Calu3 (cell line): Measurements from ENCODE around the gene MFAP4. TPM values are rescaled to one million over a fixed set of nuclear protein-coding genes. Genes with fewer than 3 reads are reported as not detected.

ENCODE experiments used
- BruUV-seq: library from RNA; stranded (reverse); fragments of 400-500 nt; replicated peaks from 2 replicates; lab custom pipeline; 2021; lab: Mats Ljungman, UMichigan
- CTCF ChIA-PET: fragments of 300-600 bp; sonication (Branson Sonifier 250); formaldehyde crosslinking; loops from one replicate; lab custom pipeline; 2022; ENCODE audit warnings: antibody characterized with exemption; lab: Charles Lee
- DNase-seq: peaks from one replicate; pipeline ENCODE4 v3.0.0; 2022
- H3K27ac Mint-ChIP-seq: one replicate; pipeline ENCODE4 v1.8.0; 2022; ENCODE audit warnings: mixed read lengths; ENCODE audit not compliant: unreplicated experiment
- H3K27me3 Mint-ChIP-seq: one replicate; pipeline ENCODE4 v1.8.0; 2022; ENCODE audit warnings: mixed read lengths; ENCODE audit not compliant: unreplicated experiment
- H3K36me3 Mint-ChIP-seq: one replicate; pipeline ENCODE4 v1.8.0; 2022; ENCODE audit warnings: mild to moderate bottlenecking, moderate library complexity, mixed read lengths; ENCODE audit not compliant: insufficient read depth, unreplicated experiment
- H3K4me1 Mint-ChIP-seq: one replicate; pipeline ENCODE4 v1.8.0; 2022; ENCODE audit warnings: mild to moderate bottlenecking, low read depth, mixed read lengths; ENCODE audit not compliant: unreplicated experiment
- H3K4me3 Mint-ChIP-seq: one replicate; pipeline ENCODE4 v1.8.0; 2022; ENCODE audit warnings: mild to moderate bottlenecking, low read depth, moderate library complexity, mixed read lengths; ENCODE audit not compliant: unreplicated experiment
- H3K9me3 Mint-ChIP-seq: one replicate; pipeline ENCODE4 v1.8.0; 2022; ENCODE audit warnings: low read depth, mixed read lengths; ENCODE audit not compliant: unreplicated experiment
- intact Hi-C: fragments of 100-400 bp; cut with micrococcal nuclease; formaldehyde crosslinking; loops from one replicate; pipeline ENCODE4 v1.10.0; 2022; ENCODE audit not compliant: unreplicated experiment
- total RNA-seq: library from RNA; stranded (reverse); gene quantifications from 2 replicates; pipeline ENCODE4 v1.2.3, GENCODE V29; 2022
- TF ChIP-seq, protein P1 (sequence below): fragments of 200-600 bp; IDR thresholded peaks from one replicate; pipeline ENCODE4 v1.8.0; 2022; ENCODE audit warnings: antibody characterized with exemption; ENCODE audit not compliant: unreplicated experiment

MFAP4 gene
- total RNA-seq, 1 experiment from 2014 or later: not detected

DNA sequence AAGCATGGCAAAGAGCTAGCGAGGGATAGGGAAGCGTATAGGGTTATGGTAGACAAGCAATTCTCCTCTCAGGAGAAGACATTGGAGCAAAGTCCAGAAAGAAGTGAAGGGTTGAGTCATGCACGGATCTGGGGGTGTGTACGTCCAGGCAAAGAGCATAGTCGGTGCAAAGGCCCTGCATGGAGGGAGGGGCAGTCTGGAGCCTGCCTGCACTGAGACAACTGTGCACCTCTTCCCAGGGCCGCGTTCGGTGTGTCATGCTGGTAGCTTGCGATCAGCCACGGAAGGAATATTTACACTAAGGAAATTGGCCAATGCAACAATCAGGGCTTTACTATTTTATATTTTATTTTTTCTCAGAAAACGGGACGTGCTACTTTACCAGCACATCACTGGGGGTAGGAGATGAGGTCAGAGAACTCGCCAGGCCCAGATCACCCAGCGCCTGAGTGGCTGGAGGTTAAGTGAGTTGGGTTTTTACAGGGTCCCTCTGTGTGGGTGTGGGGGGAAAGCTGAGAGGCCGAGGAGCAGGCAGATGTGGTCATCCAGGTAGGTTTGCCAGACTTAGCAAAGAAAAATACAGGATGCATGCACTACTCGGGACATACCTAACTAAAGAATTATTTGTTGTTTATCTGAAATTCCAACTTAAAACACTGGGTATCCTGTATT, 17.7 kb downstream of the MFAP4 start:
- Mint-ChIP-seq H3K36me3 (peaks cover 8% of the 10 kb centered on the region), H3K27me3 (no peaks in the 10 kb centered on the region), H3K4me3 (no peak overlapping the region), H3K9me3 (no peaks in the 10 kb centered on the region), H3K4me1 (peaks cover 6% of the 10 kb centered on the region), H3K27ac (no peak overlapping the region)
- CTCF ChIA-PET: no interaction called here
- no peak for DNase-seq
- TF ChIP-seq, protein P1, sequence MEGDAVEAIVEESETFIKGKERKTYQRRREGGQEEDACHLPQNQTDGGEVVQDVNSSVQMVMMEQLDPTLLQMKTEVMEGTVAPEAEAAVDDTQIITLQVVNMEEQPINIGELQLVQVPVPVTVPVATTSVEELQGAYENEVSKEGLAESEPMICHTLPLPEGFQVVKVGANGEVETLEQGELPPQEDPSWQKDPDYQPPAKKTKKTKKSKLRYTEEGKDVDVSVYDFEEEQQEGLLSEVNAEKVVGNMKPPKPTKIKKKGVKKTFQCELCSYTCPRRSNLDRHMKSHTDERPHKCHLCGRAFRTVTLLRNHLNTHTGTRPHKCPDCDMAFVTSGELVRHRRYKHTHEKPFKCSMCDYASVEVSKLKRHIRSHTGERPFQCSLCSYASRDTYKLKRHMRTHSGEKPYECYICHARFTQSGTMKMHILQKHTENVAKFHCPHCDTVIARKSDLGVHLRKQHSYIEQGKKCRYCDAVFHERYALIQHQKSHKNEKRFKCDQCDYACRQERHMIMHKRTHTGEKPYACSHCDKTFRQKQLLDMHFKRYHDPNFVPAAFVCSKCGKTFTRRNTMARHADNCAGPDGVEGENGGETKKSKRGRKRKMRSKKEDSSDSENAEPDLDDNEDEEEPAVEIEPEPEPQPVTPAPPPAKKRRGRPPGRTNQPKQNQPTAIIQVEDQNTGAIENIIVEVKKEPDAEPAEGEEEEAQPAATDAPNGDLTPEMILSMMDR: no peak
- intact Hi-C loops: loop anchor here (10.0 kb wide), 1 partner anchor 396 kb away; no protein-coding TSS in a partner anchor
- BruUV-seq: no TSS peak

DNA sequence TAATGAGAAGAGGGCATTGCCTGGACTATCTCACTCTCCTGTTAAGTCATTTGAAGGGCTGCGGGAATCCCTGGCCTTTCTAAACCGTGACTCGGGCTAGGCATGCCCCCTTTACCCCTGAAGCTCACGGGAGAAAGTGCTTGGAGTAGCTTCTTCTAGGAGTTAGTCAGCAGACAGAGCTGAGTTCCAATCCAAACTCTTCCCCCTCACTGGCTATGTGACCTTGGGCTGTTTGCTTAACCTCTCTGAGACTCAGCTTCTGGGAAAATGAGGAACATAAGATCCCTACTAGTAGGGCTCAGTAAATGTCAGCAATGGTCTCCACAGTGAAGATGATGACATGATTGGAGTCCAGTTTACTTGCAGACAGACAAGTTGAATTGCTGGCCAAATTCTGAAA, 18.8 kb downstream of the MFAP4 start:
- Mint-ChIP-seq H3K9me3 (no peaks in the 10 kb centered on the region), H3K4me1 (peaks cover 6% of the 10 kb centered on the region), H3K4me3 (no peak overlapping the region), H3K27me3 (no peaks in the 10 kb centered on the region), H3K27ac (no peak overlapping the region), H3K36me3 (peaks cover 8% of the 10 kb centered on the region)
- BruUV-seq: no TSS peak
- CTCF ChIA-PET: no interaction called here
- TF ChIP-seq, protein P1: no peak
- no peak for DNase-seq
- intact Hi-C loops: loop anchor here (10.0 kb wide), 1 partner anchor 397 kb away; no protein-coding TSS in a partner anchor

DNA sequence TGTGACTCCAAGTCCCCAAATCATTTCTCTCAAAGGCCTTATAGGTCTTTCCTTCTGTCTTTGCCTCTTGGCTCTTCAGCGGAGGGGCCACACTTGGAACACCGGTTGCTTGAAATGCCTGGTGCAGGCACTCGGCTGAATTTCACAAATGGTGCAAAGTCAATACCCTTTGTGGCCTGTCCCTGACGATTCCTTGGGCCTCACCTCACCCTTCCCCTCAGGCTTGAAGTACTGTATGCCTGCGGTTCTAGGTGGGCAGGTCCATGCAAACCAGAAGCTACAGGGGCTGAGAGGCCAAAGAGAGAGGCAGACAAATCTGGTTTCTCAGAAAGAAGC, 20.4 kb downstream of the MFAP4 start:
- Mint-ChIP-seq H3K4me1 (peaks cover 8% of the 10 kb centered on the region), H3K36me3 (peaks cover 21% of the 10 kb centered on the region), H3K27me3 (no peaks in the 10 kb centered on the region), H3K9me3 (no peaks in the 10 kb centered on the region), H3K4me3 (no peak overlapping the region), H3K27ac (no peak overlapping the region)
- TF ChIP-seq, protein P1: no peak
- BruUV-seq: no TSS peak
- intact Hi-C loops: loop anchor here (10.0 kb wide), 1 partner anchor 398 kb away; no protein-coding TSS in a partner anchor
- DNase-seq: no peak
- CTCF ChIA-PET: interaction anchor here (1.2 kb wide), 1 partner anchor 11 kb away, joined by 3 read pairs; the partner anchor contains the start of gene MAPK7

DNA sequence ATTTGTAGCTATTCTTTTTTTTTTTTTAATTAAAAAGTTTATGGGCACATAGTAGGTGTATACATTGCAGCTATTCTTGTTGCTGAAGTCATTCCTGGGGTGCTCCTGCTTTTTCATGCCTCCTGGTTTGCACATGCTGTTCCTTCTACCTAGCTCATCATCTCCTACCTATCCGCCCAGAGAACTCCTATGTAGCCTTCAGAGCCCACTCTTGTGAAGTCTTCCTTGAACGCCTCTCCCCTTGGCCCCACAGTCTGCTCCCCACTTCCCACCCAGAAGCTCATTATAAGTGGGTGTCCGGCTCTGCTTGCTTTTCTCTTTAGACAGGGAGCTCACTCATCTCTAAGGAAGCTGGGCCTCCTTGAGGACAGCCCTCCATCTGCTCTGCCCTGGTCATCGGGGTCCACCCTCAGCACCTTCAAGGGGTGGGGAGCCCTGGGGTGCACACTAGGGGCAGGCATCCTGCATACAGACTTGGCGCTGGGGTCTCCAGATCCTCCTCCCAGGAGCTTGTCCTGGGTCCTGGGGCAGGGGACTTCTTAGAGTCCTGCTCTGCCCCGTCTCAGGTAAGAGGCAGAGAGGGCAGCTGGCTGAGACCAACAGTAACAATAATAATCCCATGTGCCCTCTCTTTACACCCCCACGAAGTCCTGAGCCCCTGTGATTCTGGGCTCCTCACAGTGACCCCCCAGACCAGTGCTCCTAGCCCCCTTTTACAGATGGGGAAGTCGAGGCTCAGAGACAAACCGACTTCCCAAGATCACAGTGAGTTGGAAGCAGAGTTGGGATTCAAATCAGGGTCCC, 21.0 kb downstream of the MFAP4 start:
- TF ChIP-seq, protein P1: no peak
- BruUV-seq: no TSS peak
- Mint-ChIP-seq H3K4me3 (no peak overlapping the region), H3K9me3 (no peaks in the 10 kb centered on the region), H3K27ac (no peak overlapping the region), H3K36me3 (peaks cover 27% of the 10 kb centered on the region), H3K27me3 (no peaks in the 10 kb centered on the region), H3K4me1 (peaks cover 13% of the 10 kb centered on the region)
- intact Hi-C loops: loop anchor here (10.0 kb wide), 1 partner anchor 399 kb away; no protein-coding TSS in a partner anchor
- CTCF ChIA-PET: interaction anchor here (1.2 kb wide), 1 partner anchor 12 kb away, joined by 3 read pairs; the partner anchor contains the start of gene MAPK7
- no peak for DNase-seq
